ENCODE measurements around the gene GAPDHS. TPM values are rescaled to one million over a fixed set of nuclear protein-coding genes. Genes with fewer than 3 reads are reported as not detected.
A peak's percentile ranks its signal among the peaks of the same experiment; 100 is the strongest.

GAPDHS gene
- total and polyA plus RNA-seq, 8 donors, result not detected

- peak overlapping the region in 1 of 5 donors; percentile 17 for H3K27ac ChIP-seq
- no peaks in the 10 kb centered on the region for H3K4me1 ChIP-seq
- H3K9me3 ChIP-seq, result peaks cover 0 to 5% (median 0%) of the 10 kb centered on the region in 4 donors
- no peak for TF ChIP-seq POLR2A (IDR thresholded peaks at IDR 0.05)
- TF ChIP-seq POLR2AphosphoS5 (IDR thresholded peaks at IDR 0.05), result peak in 2 of 3 donors; percentile 10 to 11
- peak in 1 of 2 donors; percentile 57 for DNase-seq
- WGBS, 5 donors, result 26 to 44% (median 33%) methylated on average over 5 of the region's 5 CpGs
- H3K4me3 ChIP-seq, result no peak overlapping the region
- peaks cover 0 to 33% (median 5%) of the 10 kb centered on the region in 3 donors for H3K27me3 ChIP-seq
- intact Hi-C loops (cut with DNase I; ENCODE audit: low total_unique reads), result no loop called here
- no peaks in the 10 kb centered on the region for H3K36me3 ChIP-seq
Observed at GRCh38 chr19:35569281-35569781, 36.1 kb downstream of the GAPDHS start.

GRCh38 chr19:35571406-35571965, 38.2 kb downstream of the GAPDHS start:
- WGBS, 5 donors, result 78 to 92% (median 88%) methylated on average over 1 of the region's 1 CpG

GRCh38 chr19:35577918-35578317, 44.7 kb downstream of the GAPDHS start:
- Histone ChIP-seq H3K27me3 (peaks cover 0 to 16% (median 0%) of the 10 kb centered on the region in 3 donors), H3K27ac (no peak overlapping the region), H3K36me3 (no peaks in the 10 kb centered on the region), H3K4me1 (no peaks in the 10 kb centered on the region), H3K4me3 (no peak overlapping the region), H3K9me3 (peaks cover 6 to 31% (median 25%) of the 10 kb centered on the region in 4 donors)
- DNase-seq, result no peak
- no peak for TF ChIP-seq CTCF (IDR thresholded peaks at IDR 0.05)
- TF ChIP-seq POLR2A (IDR thresholded peaks at IDR 0.05), result no peak
- TF ChIP-seq POLR2AphosphoS5 (IDR thresholded peaks at IDR 0.05), result no peak
- TF ChIP-seq EP300 (IDR thresholded peaks at IDR 0.05), result no peak
- WGBS, 5 donors, result 76 to 93% (median 81%) methylated on average over 1 of the region's 1 CpG
- intact Hi-C loops (cut with DNase I; ENCODE audit: low total_unique reads), result no loop called here

More at GRCh38 chr19:35571406-35571965, 38.2 kb downstream of the GAPDHS start:
- Histone ChIP-seq H3K27ac (no peak overlapping the region), H3K4me3 (no peak overlapping the region), H3K27me3 (peaks cover 0 to 22% (median 0%) of the 10 kb centered on the region in 3 donors), H3K36me3 (no peaks in the 10 kb centered on the region), H3K9me3 (peaks cover 6 to 21% (median 13%) of the 10 kb centered on the region in 4 donors), H3K4me1 (no peaks in the 10 kb centered on the region)
- intact Hi-C loops (cut with DNase I; ENCODE audit: low total_unique reads), result no loop called here
- TF ChIP-seq POLR2A (IDR thresholded peaks at IDR 0.05), result no peak
- TF ChIP-seq POLR2AphosphoS5 (IDR thresholded peaks at IDR 0.05), result no peak
- TF ChIP-seq CTCF (IDR thresholded peaks at IDR 0.05), result no peak
- no peak for TF ChIP-seq EP300 (IDR thresholded peaks at IDR 0.05)
- no peak for DNase-seq

- H3K36me3 ChIP-seq, result no peaks in the 10 kb centered on the region
- no peak for DNase-seq
- intact Hi-C loops (cut with DNase I; ENCODE audit: low total_unique reads), result no loop called here
- no peak overlapping the region for H3K4me3 ChIP-seq
- peaks cover 6 to 31% (median 25%) of the 10 kb centered on the region in 4 donors for H3K9me3 ChIP-seq
- no peak overlapping the region for H3K27ac ChIP-seq
- peaks cover 0 to 22% (median 3%) of the 10 kb centered on the region in 3 donors for H3K27me3 ChIP-seq
- TF ChIP-seq POLR2AphosphoS5 (IDR thresholded peaks at IDR 0.05) (no peak), EP300 (IDR thresholded peaks at IDR 0.05) (no peak), POLR2A (IDR thresholded peaks at IDR 0.05) (no peak), CTCF (IDR thresholded peaks at IDR 0.05) (no peak)
- WGBS, 5 donors, result 63 to 70% (median 66%) methylated on average over 7 of the region's 7 CpGs
- H3K4me1 ChIP-seq, result no peaks in the 10 kb centered on the region
Observed at GRCh38 chr19:35578707-35579106, 45.5 kb downstream of the GAPDHS start.

- H3K36me3 ChIP-seq, result no peaks in the 10 kb centered on the region
- no peak overlapping the region for H3K27ac ChIP-seq
- H3K9me3 ChIP-seq, result peaks cover 0 to 6% (median 0%) of the 10 kb centered on the region in 4 donors
- TF ChIP-seq CTCF (IDR thresholded peaks at IDR 0.05), result no peak
- TF ChIP-seq EP300 (IDR thresholded peaks at IDR 0.05), result no peak
- TF ChIP-seq POLR2AphosphoS5 (IDR thresholded peaks at IDR 0.05), result no peak
- H3K4me1 ChIP-seq, result no peaks in the 10 kb centered on the region
- peaks cover 0 to 34% (median 9%) of the 10 kb centered on the region in 3 donors for H3K27me3 ChIP-seq
- 79 to 90% (median 80%) methylated on average over 1 of the region's 1 CpG for WGBS, 5 donors
- DNase-seq, result no peak
- intact Hi-C loops (cut with DNase I; ENCODE audit: low total_unique reads), result no loop called here
- no peak overlapping the region for H3K4me3 ChIP-seq
Observed at GRCh38 chr19:35582760-35583159, 49.5 kb downstream of the GAPDHS start.
